VCaP (cell line): ENCODE measurements around the gene SH3RF1.

ENCODE experiments used
- H3K27ac ChIP-seq: fragments of 450-650 bp; 2 replicates; pipeline ENCODE4 v1.5.1; 2017
- TF ChIP-seq, protein P1 (sequence below): fragments of 450-650 bp; conservative IDR thresholded peaks from 2 replicates; pipeline ENCODE4 v1.5.1; 2017; ENCODE audit warnings: mild to moderate bottlenecking, moderate library complexity

SH3RF1 gene

DNA sequence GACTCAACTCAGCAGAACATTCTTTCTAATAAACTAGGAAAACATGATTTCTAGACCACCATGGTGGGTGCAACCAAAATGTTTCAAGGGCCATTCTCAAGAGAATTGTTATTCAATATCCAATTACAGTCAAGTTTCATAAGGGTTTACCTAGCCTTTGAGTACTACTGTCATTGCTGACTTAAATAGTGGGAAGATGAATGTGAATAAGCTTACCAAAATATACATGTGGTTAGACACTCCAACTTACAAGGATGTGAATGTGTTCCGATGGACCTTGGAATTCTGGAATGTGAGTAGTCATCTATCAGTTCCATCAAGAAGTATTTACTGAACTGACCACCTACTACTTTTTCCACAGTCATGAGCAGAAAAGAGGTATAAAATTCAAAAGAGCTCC is 16.9 kb downstream of the SH3RF1 start:
- H3K27ac ChIP-seq = peak overlapping the region; percentile 58
- TF ChIP-seq, protein P1, sequence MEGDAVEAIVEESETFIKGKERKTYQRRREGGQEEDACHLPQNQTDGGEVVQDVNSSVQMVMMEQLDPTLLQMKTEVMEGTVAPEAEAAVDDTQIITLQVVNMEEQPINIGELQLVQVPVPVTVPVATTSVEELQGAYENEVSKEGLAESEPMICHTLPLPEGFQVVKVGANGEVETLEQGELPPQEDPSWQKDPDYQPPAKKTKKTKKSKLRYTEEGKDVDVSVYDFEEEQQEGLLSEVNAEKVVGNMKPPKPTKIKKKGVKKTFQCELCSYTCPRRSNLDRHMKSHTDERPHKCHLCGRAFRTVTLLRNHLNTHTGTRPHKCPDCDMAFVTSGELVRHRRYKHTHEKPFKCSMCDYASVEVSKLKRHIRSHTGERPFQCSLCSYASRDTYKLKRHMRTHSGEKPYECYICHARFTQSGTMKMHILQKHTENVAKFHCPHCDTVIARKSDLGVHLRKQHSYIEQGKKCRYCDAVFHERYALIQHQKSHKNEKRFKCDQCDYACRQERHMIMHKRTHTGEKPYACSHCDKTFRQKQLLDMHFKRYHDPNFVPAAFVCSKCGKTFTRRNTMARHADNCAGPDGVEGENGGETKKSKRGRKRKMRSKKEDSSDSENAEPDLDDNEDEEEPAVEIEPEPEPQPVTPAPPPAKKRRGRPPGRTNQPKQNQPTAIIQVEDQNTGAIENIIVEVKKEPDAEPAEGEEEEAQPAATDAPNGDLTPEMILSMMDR = no peak

DNA sequence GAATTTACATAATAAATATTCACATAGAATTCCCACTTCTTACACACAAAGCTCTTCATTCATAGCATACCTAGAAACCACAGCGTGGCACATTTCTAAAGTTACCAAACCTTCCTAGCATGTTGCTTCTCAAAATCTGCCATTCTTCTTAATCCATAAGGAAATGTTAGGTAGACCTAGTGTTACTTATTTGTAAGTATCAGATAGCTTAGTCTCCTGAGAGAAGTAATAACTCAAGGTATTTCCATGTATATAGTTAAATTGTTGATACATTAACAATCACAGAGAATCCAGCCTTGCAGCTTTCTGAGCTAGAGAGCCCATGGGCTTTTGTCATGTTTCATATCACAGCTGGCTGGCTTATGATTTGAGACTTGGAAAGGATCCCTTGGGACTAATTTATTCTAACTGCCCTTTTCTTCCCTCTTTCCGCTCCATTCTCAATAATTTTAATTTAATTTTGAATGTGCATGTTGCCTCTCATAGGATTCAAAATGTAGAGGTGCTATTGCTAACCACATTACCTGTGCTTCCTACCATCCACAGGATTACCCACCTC is 17.6 kb downstream of the SH3RF1 start:
- H3K27ac ChIP-seq = peak overlapping the region; percentile 58
- TF ChIP-seq, protein P1 = no peak

DNA sequence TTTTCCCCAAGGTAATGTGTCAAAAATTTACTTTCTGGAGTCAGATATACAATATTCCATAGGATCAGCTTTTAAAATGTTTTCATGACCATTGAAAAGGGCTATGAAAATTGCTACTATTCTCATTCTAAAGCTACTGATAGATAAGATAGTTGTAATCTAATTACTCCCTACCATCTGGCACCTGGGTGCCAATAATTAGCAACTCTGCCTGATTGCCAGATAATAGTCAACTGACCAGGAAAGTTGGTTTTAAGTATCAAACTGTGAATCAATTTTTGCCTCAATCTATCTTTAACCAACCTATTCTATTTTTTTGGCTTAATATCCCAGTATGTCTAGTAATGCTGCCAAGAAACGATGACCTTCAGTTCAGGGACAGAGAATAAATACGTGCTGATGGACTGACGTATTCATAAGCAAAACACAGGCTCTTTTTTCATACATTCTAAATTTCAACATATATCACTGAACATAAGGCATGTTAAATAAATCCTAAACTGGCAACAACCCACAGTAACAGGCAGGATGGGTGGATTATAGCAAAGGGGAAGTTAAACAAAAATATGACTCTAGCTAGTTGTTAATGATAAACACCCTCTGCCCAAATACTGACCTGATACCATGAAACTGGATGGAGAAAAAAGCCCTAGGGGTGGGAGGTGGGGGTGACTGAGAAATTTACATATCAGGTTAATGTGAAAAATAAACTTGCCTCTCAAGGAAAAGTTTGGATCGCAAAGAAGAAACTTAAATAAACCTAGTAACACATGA is 18.2 kb downstream of the SH3RF1 start:
- H3K27ac ChIP-seq = peak overlapping the region; percentile 58
- TF ChIP-seq, protein P1 = no peak

DNA sequence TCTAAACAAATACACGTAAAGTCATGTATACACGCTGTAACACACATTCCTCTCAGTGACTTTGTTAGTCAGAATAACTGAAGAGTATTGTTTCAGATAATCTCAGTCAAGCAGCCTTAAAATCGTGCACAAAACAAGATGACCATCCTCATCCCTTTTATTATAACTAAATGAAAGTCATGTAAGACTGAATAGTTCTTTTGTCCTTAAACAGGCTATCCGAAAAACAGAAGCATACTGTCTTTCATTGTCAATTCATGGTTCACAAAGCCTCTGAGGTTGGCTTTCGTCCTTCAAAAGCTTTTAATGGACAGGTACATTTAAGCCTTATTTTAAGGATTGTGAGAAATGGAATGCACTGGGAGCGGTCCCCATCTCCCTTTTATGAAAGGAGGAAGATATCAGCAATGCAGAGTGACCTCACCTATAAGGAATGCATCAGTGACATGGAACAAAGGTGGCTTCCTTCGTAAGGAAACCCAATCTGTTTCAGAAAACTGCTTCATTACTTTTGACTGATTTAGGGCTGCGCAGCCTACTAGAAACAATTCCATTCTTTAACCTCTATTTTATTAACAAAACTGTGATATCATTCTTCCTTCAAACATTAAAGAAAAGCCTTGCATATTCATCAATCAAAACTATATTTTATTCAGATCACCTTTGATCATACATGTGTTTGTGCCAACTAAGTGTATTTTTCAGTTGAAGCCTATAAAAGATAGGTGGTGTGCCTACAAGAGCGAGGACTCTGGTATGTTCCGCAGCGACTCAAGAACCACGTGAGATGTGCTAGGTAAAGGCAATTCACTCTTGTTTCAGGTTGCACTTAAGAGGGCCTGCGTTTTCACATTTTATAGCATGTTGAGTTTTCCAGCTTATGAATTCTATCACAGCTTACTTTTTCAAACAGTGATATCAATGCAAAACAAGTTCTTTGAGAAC is 19.2 kb downstream of the SH3RF1 start:
- TF ChIP-seq, protein P1 = no peak
- H3K27ac ChIP-seq = peak overlapping the region; percentile 58

DNA sequence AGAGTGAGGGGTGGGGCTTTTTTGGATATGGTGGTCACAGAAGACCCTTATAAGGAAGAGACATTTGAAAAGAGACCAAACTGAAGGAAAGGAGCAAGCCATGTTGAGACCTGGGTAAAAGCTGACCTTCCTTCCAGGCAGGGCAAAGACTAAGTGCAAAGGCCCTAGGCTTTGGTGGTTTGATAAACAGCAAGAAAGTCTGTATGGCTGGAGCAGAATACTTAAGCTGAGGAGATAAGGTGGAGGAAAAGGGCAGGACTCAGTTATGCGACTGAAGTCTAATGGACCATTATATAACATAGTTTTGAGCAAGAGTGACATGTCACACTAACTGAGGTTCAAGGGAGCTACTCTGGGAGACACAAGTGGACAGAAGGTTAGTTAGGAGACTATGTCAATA is 20.0 kb downstream of the SH3RF1 start:
- H3K27ac ChIP-seq = peak overlapping the region; percentile 58
- TF ChIP-seq, protein P1 = no peak

DNA sequence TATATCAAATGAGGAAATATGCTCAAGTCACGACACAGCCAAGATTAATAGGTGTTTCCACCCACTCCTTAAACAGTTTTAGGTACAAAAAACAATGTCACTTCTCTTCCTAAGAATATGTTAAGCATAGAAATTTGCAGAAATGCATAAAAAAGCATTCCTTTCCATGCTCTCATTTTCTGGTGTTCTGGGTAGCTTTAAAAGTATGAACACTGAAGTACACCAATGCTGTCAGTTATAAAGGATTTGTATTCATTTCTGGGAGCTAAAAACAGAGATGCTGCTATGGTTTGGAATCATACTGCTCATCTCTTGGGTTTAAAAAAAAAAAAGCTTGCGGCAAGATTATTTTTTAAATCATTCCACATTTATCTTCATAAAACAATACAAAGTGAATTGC is 20.8 kb downstream of the SH3RF1 start:
- TF ChIP-seq, protein P1 = no peak
- peak overlapping the region; percentile 58 for H3K27ac ChIP-seq
